Mammary epithelial cell (primary cell): ENCODE data around the gene SHROOM2.

Experiments
- EZH2 ChIP-seq: IDR thresholded peaks from 2 replicates; pipeline ENCODE4 v1.6.1; 2012; ENCODE audit warnings: low read length, inconsistent platforms, borderline replicate concordance
- TF ChIP-seq, protein P1 (sequence below), 2 donors: IDR thresholded peaks in 1 of 2; conservative IDR thresholded peaks in 1 of 2; 2 replicates each; pipeline ENCODE4 v1.5.1; 2011 to 2012; ENCODE audit warnings: inconsistent platforms in 2 of 2, low read length in 2 of 2, mild to moderate bottlenecking in 2 of 2, control low read depth in 1 of 2, low read depth in 1 of 2; ENCODE audit not compliant: insufficient read depth in 1 of 2; ENCODE audit errors: extremely low read depth in 1 of 2

DNA sequence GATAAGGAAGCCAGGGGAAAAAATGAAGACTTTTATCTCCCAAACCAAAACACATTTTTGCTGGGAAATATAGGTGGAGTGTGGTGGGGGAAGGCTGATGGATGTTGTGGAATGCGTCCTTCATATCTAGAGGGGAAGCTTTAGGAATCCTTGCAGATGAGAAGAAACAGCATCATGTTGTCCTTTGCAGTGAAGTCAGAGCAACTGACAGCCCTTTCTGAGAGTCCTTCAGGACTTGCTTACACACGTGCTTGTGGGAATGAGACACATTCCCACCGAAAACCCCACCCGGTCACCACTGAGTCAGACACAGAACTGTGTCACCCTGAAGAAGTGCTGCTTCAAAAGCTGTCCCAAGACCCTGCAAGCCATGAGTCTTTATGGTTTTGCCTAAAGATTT lies 81.5 kb downstream of the SHROOM2 start:
- TF ChIP-seq, protein P1, sequence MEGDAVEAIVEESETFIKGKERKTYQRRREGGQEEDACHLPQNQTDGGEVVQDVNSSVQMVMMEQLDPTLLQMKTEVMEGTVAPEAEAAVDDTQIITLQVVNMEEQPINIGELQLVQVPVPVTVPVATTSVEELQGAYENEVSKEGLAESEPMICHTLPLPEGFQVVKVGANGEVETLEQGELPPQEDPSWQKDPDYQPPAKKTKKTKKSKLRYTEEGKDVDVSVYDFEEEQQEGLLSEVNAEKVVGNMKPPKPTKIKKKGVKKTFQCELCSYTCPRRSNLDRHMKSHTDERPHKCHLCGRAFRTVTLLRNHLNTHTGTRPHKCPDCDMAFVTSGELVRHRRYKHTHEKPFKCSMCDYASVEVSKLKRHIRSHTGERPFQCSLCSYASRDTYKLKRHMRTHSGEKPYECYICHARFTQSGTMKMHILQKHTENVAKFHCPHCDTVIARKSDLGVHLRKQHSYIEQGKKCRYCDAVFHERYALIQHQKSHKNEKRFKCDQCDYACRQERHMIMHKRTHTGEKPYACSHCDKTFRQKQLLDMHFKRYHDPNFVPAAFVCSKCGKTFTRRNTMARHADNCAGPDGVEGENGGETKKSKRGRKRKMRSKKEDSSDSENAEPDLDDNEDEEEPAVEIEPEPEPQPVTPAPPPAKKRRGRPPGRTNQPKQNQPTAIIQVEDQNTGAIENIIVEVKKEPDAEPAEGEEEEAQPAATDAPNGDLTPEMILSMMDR (conservative IDR thresholded peaks at IDR 0.05 in 1 of 2, IDR thresholded peaks at IDR 0.05 in 1 of 2; ENCODE audit: extremely low read depth in 1 of 2, insufficient read depth in 1 of 2, low read depth in 1 of 2, low read length in 2 of 2): no peak
- TF ChIP-seq EZH2: no peak
